Nephron progenitor cell (in vitro differentiated cells): Measurements from ENCODE around the gene BCAS2.

Experiments used
- DNase-seq: peaks from one replicate; pipeline ENCODE4 v3.0.0; 2021
- H3K27ac Mint-ChIP-seq: 2 replicates; pipeline ENCODE4 v1.8.0; 2021; ENCODE audit warnings: mild to moderate bottlenecking, moderate library complexity, mixed read lengths
- H3K27me3 Mint-ChIP-seq: 2 replicates; pipeline ENCODE4 v1.8.0; 2021; ENCODE audit warnings: mild to moderate bottlenecking, low read depth, mixed read lengths; ENCODE audit not compliant: poor library complexity
- H3K36me3 Mint-ChIP-seq: 2 replicates; pipeline ENCODE4 v1.8.0; 2021; ENCODE audit warnings: low read depth, mixed read lengths
- H3K4me1 Mint-ChIP-seq: 2 replicates; pipeline ENCODE4 v1.8.0; 2021; ENCODE audit warnings: mixed read lengths
- H3K4me3 Mint-ChIP-seq: 2 replicates; pipeline ENCODE4 v1.8.0; 2021; ENCODE audit warnings: mild to moderate bottlenecking, moderate library complexity, mixed read lengths
- H3K9me3 Mint-ChIP-seq: 2 replicates; pipeline ENCODE4 v1.8.0; 2021; ENCODE audit warnings: mild to moderate bottlenecking, moderate library complexity, mixed read lengths
- TF ChIP-seq, protein P1 (sequence below): fragments of 200-600 bp; sonication (generic); IDR thresholded peaks from 2 replicates; pipeline ENCODE4 v1.5.0; 2021; ENCODE audit warnings: antibody characterized with exemption

Gene BCAS2

DNA sequence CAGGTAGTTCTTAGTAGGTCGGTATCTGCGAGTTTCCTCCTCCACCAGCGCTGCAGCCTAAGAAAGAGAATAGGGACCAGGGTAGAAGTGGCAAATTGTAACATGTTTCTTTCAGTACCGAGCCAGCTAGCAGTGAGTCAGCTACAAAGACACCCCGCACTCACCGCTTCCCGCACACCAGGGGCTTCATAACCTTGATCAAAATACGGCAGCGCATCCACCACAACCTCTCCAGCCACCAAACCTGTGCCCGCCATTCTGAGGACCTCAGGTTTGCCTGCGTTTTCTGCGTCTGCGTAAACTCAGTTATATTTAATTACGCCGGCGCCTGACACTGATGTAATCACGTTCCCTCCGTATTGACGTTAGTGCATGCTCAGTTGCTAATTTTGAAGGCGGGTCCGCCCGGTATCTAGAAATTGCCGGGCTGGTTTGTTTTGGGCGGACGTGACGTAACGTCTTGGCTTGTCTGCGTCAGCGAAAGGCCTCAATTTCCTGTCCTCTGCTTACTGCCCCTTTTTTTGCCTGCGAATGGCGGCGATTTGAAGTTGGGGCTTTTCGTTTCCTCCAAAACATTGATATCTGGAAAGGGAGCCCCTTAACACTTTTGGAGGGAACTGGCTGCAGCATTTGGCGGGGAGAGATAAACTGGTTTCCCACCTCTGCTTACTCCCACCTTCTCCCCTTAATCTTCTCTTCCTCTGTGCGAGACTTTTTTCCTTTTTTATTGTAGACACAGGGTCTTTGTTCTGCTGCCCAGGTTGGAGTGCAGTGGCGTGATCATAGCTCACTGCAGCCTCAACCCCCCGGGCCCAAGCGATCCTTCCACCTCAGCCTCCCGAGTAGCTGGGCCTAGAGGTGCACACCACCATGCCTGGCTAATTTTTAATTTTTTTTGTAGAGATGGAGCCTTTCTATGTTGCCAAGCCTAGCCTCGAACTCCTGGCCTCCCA, at the start of gene BCAS2:
BCAS2 (minus strand) TSS at position 281 of the 953 bp plus-strand sequence; CDS start at position 257, 24 bp downstream.
- Mint-ChIP-seq H3K4me1 (peaks cover 32% of the 10 kb centered on the region), H3K4me3 (peak within 1 kb of the TSS; percentile 97), H3K36me3 (peaks cover 24% of the 10 kb centered on the region), H3K9me3 (no peaks in the 10 kb centered on the region), H3K27ac (peak within 1 kb of the TSS; percentile 97), H3K27me3 (peaks cover 10% of the 10 kb centered on the region)
- peak; percentile 84 for DNase-seq
- TF ChIP-seq, protein P1, sequence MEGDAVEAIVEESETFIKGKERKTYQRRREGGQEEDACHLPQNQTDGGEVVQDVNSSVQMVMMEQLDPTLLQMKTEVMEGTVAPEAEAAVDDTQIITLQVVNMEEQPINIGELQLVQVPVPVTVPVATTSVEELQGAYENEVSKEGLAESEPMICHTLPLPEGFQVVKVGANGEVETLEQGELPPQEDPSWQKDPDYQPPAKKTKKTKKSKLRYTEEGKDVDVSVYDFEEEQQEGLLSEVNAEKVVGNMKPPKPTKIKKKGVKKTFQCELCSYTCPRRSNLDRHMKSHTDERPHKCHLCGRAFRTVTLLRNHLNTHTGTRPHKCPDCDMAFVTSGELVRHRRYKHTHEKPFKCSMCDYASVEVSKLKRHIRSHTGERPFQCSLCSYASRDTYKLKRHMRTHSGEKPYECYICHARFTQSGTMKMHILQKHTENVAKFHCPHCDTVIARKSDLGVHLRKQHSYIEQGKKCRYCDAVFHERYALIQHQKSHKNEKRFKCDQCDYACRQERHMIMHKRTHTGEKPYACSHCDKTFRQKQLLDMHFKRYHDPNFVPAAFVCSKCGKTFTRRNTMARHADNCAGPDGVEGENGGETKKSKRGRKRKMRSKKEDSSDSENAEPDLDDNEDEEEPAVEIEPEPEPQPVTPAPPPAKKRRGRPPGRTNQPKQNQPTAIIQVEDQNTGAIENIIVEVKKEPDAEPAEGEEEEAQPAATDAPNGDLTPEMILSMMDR: no peak

DNA sequence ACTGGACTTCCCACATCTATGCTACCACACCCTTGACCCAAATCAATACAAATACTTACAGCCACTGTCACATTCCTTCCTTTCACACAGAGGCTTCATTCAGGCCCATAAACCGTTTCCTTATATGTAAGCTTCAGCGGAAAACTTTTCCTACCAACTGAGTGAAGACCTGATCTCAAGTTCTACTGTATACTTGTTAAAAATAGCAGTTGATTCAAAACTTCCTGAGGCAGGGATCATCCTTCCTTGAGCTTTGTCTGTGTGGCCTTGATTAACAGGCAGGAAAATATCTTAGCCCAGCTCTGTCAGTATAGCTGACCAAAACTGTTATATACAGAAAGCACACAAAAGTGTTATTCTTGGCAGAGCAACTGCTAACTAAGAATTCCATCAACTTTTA, 45.7 kb upstream of the BCAS2 start:
- Mint-ChIP-seq H3K36me3 (no peaks in the 10 kb centered on the region), H3K4me3 (no peak overlapping the region), H3K27me3 (peaks cover 2% of the 10 kb centered on the region), H3K27ac (no peak overlapping the region), H3K9me3 (peaks cover 14% of the 10 kb centered on the region), H3K4me1 (no peaks in the 10 kb centered on the region)
- TF ChIP-seq, protein P1: no peak
- no peak for DNase-seq

DNA sequence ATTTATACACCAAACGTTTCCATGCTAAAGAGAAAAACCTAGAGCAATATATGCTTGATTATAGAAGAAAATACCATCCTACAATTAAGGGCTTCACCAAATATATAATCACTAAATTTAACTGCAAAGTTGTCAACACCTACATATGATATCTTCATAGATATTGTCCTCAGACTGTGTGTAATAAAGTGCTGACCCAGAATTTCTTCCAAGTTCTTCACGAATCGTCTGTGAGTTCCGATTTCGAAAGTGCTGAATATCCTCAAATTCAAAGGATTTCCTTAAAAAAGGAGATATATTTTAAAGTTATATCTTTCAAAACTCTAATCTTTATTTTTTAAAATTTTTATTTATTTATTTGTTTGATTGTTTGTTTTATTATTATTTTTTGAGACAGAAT, 41.9 kb upstream of the BCAS2 start:
- H3K27me3 Mint-ChIP-seq: no peaks in the 10 kb centered on the region
- H3K36me3 Mint-ChIP-seq: no peaks in the 10 kb centered on the region
- TF ChIP-seq, protein P1: no peak
- no peaks in the 10 kb centered on the region for H3K9me3 Mint-ChIP-seq
- no peak for DNase-seq
- no peak overlapping the region for H3K27ac Mint-ChIP-seq
- H3K4me3 Mint-ChIP-seq: no peak overlapping the region
- H3K4me1 Mint-ChIP-seq: no peaks in the 10 kb centered on the region

DNA sequence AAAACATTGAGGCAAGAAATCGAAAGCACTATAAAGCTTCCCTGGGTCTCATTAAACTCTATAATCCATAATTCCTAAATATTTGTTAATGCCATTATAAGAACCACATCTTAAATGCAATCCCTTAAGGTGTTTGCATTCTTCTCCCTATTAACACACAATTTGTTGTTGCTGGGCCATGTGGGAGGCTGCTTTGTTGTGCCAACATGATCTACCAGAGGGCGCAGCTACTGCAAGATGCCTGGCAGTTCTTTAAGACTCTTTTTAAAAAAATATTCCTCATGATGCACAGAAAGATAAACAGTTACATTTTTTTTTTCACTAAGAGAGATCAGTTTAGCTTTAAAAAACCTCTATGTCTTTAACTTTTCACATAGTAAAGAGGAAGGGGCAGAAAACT, 39.0 kb upstream of the BCAS2 start:
- Mint-ChIP-seq H3K36me3 (peaks cover 4% of the 10 kb centered on the region), H3K27me3 (no peaks in the 10 kb centered on the region), H3K4me1 (no peaks in the 10 kb centered on the region), H3K27ac (no peak overlapping the region), H3K4me3 (no peak overlapping the region), H3K9me3 (no peaks in the 10 kb centered on the region)
- TF ChIP-seq, protein P1: no peak
- no peak for DNase-seq

DNA sequence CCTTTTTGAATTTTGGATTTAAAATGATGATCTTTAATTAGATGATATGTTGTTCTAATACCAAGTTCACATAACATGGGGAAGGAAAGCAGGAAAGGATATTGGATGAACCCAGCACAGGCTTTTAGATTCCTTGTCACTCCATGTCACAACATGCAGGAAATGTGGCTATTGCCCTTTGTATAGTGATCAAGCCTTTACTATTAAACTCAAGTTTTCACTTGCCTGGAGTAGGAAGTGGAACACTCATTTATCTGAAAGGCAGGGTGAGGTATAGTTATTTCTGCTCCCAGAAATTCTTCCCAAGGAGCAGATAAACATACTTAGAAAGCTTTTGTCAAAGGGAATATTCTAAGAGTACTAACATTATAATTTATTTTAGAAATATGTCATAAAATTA, 37.2 kb upstream of the BCAS2 start:
- TF ChIP-seq, protein P1: no peak
- no peak overlapping the region for H3K4me3 Mint-ChIP-seq
- H3K4me1 Mint-ChIP-seq: no peaks in the 10 kb centered on the region
- H3K9me3 Mint-ChIP-seq: no peaks in the 10 kb centered on the region
- no peak for DNase-seq
- H3K27me3 Mint-ChIP-seq: no peaks in the 10 kb centered on the region
- peaks cover 4% of the 10 kb centered on the region for H3K36me3 Mint-ChIP-seq
- H3K27ac Mint-ChIP-seq: no peak overlapping the region
